T-cell (primary cell): ENCODE measurements around the gene THBS2. TPM values are rescaled to one million over a fixed set of nuclear protein-coding genes. Genes with fewer than 3 reads are reported as not detected.

ENCODE experiments used
- ATAC-seq, 4 experiments: fragments of 200-7000 bp in 3 of 4; fragments of 150-1000 bp in 1 of 4; cut with Tn5 transposase; replicated peaks in 1 of 4; 1 replicate in 3 of 4; 2 replicates in 1 of 4; pipeline ENCODE4 v1.10.0; 2021; ENCODE audit warnings: moderate library complexity in 3 of 4, mild to moderate bottlenecking in 2 of 4, moderate number of reproducible peaks in 1 of 4
- CTCF ChIA-PET, 2 donors: fragments of 300-600 bp; sonication (Branson Sonifier 250); formaldehyde crosslinking; loops; one replicate each; lab custom pipeline; 2022; ENCODE audit warnings: antibody characterized with exemption in 2 of 2; lab: Charles Lee
- POLR2A ChIA-PET, 2 donors: fragments of 300-600 bp; sonication (Branson Sonifier 250); formaldehyde crosslinking; loops; one replicate each; lab custom pipeline; 2022; ENCODE audit warnings: antibody characterized with exemption in 2 of 2; lab: Charles Lee
- DNase-seq, 35 experiments: peaks; one replicate each; pipeline versions ENCODE4 v3.0.0 to v3.0.0-alpha.2; 2013 to 2023
- H3K27ac ChIP-seq: one replicate; pipeline ENCODE4 v1.5.1; 2013; ENCODE audit warnings: low read length
- H3K27me3 ChIP-seq, 2 experiments: replicated peaks in 1 of 2; 1 replicate in 1 of 2; 2 replicates in 1 of 2; pipeline versions ENCODE4 v1.6.1 to v1.7.0; 2013; ENCODE audit warnings: low read length in 1 of 2, mixed read lengths in 1 of 2; ENCODE audit not compliant: control insufficient read depth in 2 of 2, insufficient read depth in 2 of 2; ENCODE audit errors: extremely low read depth in 1 of 2
- H3K36me3 ChIP-seq, 2 donors: 1 replicate in 1 of 2; 2 replicates in 1 of 2; pipeline versions ENCODE4 v1.6.1 to v1.7.0; 2013; ENCODE audit warnings: low read length in 1 of 2; ENCODE audit not compliant: control insufficient read depth in 2 of 2, insufficient read depth in 1 of 2; ENCODE audit errors: extremely low read depth in 1 of 2
- H3K4me1 ChIP-seq, 2 experiments: 1 replicate in 1 of 2; 2 replicates in 1 of 2; pipeline versions ENCODE4 v1.6.1 to v1.7.0; 2013; ENCODE audit warnings: low read length in 2 of 2, mixed read lengths in 1 of 2; ENCODE audit not compliant: insufficient read depth in 2 of 2, control insufficient read depth in 1 of 2; ENCODE audit errors: extremely low read depth in 1 of 2
- H3K4me3 ChIP-seq, 2 donors: 1 replicate in 1 of 2; 2 replicates in 1 of 2; pipeline versions ENCODE4 v1.5.1 to v1.7.0; 2013; ENCODE audit warnings: mild to moderate bottlenecking in 2 of 2, low read length in 1 of 2, moderate library complexity in 1 of 2; ENCODE audit not compliant: control insufficient read depth in 1 of 2; ENCODE audit errors: extremely low read depth in 1 of 2
- H3K9me3 ChIP-seq: 2 replicates; pipeline ENCODE4 v1.7.0; 2013
- H3K27ac Mint-ChIP-seq, 2 donors: one replicate each; pipeline ENCODE4 v1.8.0; 2020 to 2021; ENCODE audit warnings: mild to moderate bottlenecking in 2 of 2, mixed read lengths in 2 of 2
- H3K27me3 Mint-ChIP-seq, 2 donors: one replicate each; pipeline ENCODE4 v1.8.0; 2021 to 2022; ENCODE audit warnings: mixed read lengths in 2 of 2
- H3K36me3 Mint-ChIP-seq: one replicate; pipeline ENCODE4 v1.8.0; 2021; ENCODE audit warnings: mixed read lengths
- H3K4me1 Mint-ChIP-seq, 3 donors: one replicate each; pipeline ENCODE4 v1.8.0; 2020 to 2022; ENCODE audit warnings: mixed read lengths in 3 of 3, mild to moderate bottlenecking in 1 of 3
- H3K4me3 Mint-ChIP-seq, 3 donors: one replicate each; pipeline ENCODE4 v1.8.0; 2020 to 2022; ENCODE audit warnings: mild to moderate bottlenecking in 3 of 3, mixed read lengths in 3 of 3, moderate library complexity in 3 of 3
- H3K9me3 Mint-ChIP-seq, 3 donors: one replicate each; pipeline ENCODE4 v1.8.0; 2020 to 2022; ENCODE audit warnings: mixed read lengths in 3 of 3
- WGBS: methylation state at CpG from one replicate; pipeline ENCODE4 v1.1.5; 2013; ENCODE audit warnings: missing lambda C conversion rate; ENCODE audit not compliant: insufficient coverage; 5-methylcytosine and 5-hydroxymethylcytosine counted together
- total RNA-seq, 35 experiments: library from RNA in 6 of 35; stranded (reverse) in 6 of 35; fragments of 120-200 nt in 1 of 35; gene quantifications; one replicate each; pipeline versions ENCODE4 v1.2.1 to v1.2.4 and lab custom pipeline; 2013 to 2026

The THBS2 gene
- total RNA-seq, 5 donors from 2014 or later (not counting 1 experiment from before 2014, with no cell fraction given), result 0.09 to 0.39 (median 0.12) TPM; not detected in 2

- no peak overlapping the region for H3K4me3 Mint-ChIP-seq
- DNase-seq (no peak), ATAC-seq (no peak)
- H3K9me3 Mint-ChIP-seq, result peaks cover 0 to 4% (median 0%) of the 10 kb centered on the region in 3 donors
- H3K4me3 ChIP-seq, result no peak overlapping the region
- CTCF ChIA-PET, result no interaction called here
- no peaks in the 10 kb centered on the region for H3K4me1 Mint-ChIP-seq
- no peaks in the 10 kb centered on the region for H3K9me3 ChIP-seq
- H3K27me3 Mint-ChIP-seq, result peaks cover 10 to 13% of the 10 kb centered on the region in 2 donors
- H3K27ac Mint-ChIP-seq, result no peak overlapping the region
- H3K36me3 Mint-ChIP-seq, result no peaks in the 10 kb centered on the region
- H3K27me3 ChIP-seq, result peaks cover 0 to 6% of the 10 kb centered on the region in 2 experiments
- H3K36me3 ChIP-seq, result no peaks in the 10 kb centered on the region
- no peaks in the 10 kb centered on the region for H3K4me1 ChIP-seq
- no peak overlapping the region for H3K27ac ChIP-seq
- no CpG with 5 or more reads among the region's 2 CpGs for WGBS
- POLR2A ChIA-PET, result no interaction called here
Measured at GRCh38 chr6:169194737-169195136, 58.9 kb downstream of the THBS2 start.

GRCh38 chr6:169190970-169191369 lies 62.7 kb downstream of the THBS2 start:
- CTCF ChIA-PET, result no interaction called here
- no peak for DNase-seq
- no peaks in the 10 kb centered on the region for H3K36me3 Mint-ChIP-seq
- POLR2A ChIA-PET, result no interaction called here
- H3K4me1 Mint-ChIP-seq, result peaks cover 0 to 4% (median 3%) of the 10 kb centered on the region in 3 donors
- ATAC-seq, result no peak
- H3K9me3 ChIP-seq, result no peaks in the 10 kb centered on the region
- no peak overlapping the region for H3K4me3 ChIP-seq
- H3K4me3 Mint-ChIP-seq, result no peak overlapping the region
- H3K27ac ChIP-seq, result no peak overlapping the region
- H3K27me3 Mint-ChIP-seq, result peaks cover 7 to 13% of the 10 kb centered on the region in 2 donors
- no peaks in the 10 kb centered on the region for H3K36me3 ChIP-seq
- H3K27ac Mint-ChIP-seq, result no peak overlapping the region
- peaks cover 0 to 6% of the 10 kb centered on the region in 2 experiments for H3K27me3 ChIP-seq
- H3K9me3 Mint-ChIP-seq, result peaks cover 0 to 4% (median 0%) of the 10 kb centered on the region in 3 donors
- H3K4me1 ChIP-seq, result no peaks in the 10 kb centered on the region
- WGBS, result 90% methylated on average over 2 of the region's 8 CpGs

GRCh38 chr6:169190144-169190584 lies 63.5 kb downstream of the THBS2 start:
- Histone ChIP-seq H3K27me3 (peaks cover 0 to 7% of the 10 kb centered on the region in 2 experiments), H3K36me3 (no peaks in the 10 kb centered on the region), H3K27ac (no peak overlapping the region), H3K4me3 (no peak overlapping the region), H3K4me1 (no peaks in the 10 kb centered on the region), H3K9me3 (no peaks in the 10 kb centered on the region)
- no peak for DNase-seq
- Mint-ChIP-seq H3K27ac (no peak overlapping the region), H3K4me1 (peaks cover 0 to 4% (median 3%) of the 10 kb centered on the region in 3 donors), H3K27me3 (peaks cover 7 to 13% of the 10 kb centered on the region in 2 donors), H3K36me3 (no peaks in the 10 kb centered on the region), H3K4me3 (no peak overlapping the region), H3K9me3 (peaks cover 0 to under 1% (median 0%) of the 10 kb centered on the region in 3 donors)
- ATAC-seq, result no peak
- WGBS, result 81% methylated on average over 3 of the region's 8 CpGs
- ChIA-PET CTCF (no interaction called here), POLR2A (no interaction called here)

- Histone ChIP-seq H3K27me3 (peaks cover 0 to 9% of the 10 kb centered on the region in 2 experiments), H3K27ac (no peak overlapping the region), H3K4me3 (no peak overlapping the region), H3K9me3 (no peaks in the 10 kb centered on the region), H3K36me3 (no peaks in the 10 kb centered on the region), H3K4me1 (no peaks in the 10 kb centered on the region)
- no peak overlapping the region for H3K27ac Mint-ChIP-seq
- ChIA-PET POLR2A (no interaction called here), CTCF (no interaction called here)
- H3K27me3 Mint-ChIP-seq, result peaks cover 7 to 13% of the 10 kb centered on the region in 2 donors
- DNase-seq, result no peak
- no peaks in the 10 kb centered on the region for H3K9me3 Mint-ChIP-seq
- H3K4me1 Mint-ChIP-seq, result peaks cover 0 to 4% (median 3%) of the 10 kb centered on the region in 3 donors
- no peak for ATAC-seq
- WGBS, result 79% methylated on average over 4 of the region's 8 CpGs
- no peak overlapping the region for H3K4me3 Mint-ChIP-seq
- no peaks in the 10 kb centered on the region for H3K36me3 Mint-ChIP-seq
Measured at GRCh38 chr6:169189686-169190085, 64.0 kb downstream of the THBS2 start.

- H3K36me3 ChIP-seq, result no peaks in the 10 kb centered on the region
- WGBS, result 87% methylated on average over 6 of the region's 8 CpGs
- Mint-ChIP-seq H3K4me1 (peaks cover 0 to 4% (median 3%) of the 10 kb centered on the region in 3 donors), H3K27ac (no peak overlapping the region), H3K36me3 (no peaks in the 10 kb centered on the region), H3K9me3 (no peaks in the 10 kb centered on the region), H3K4me3 (no peak overlapping the region), H3K27me3 (peaks cover 7 to 13% of the 10 kb centered on the region in 2 donors)
- ChIA-PET CTCF (interaction anchor here in 1 of 2 donors (0.8 kb wide), 1 partner anchor 252 kb away, joined by 5 read pairs; no protein-coding TSS in a partner anchor), POLR2A (no interaction called here)
- no peak overlapping the region for H3K27ac ChIP-seq
- H3K27me3 ChIP-seq, result peaks cover 0 to 9% of the 10 kb centered on the region in 2 experiments
- H3K4me3 ChIP-seq, result no peak overlapping the region
- no peaks in the 10 kb centered on the region for H3K4me1 ChIP-seq
- DNase-seq, result no peak
- no peak for ATAC-seq
- no peaks in the 10 kb centered on the region for H3K9me3 ChIP-seq
Measured at GRCh38 chr6:169189182-169189581, 64.5 kb downstream of the THBS2 start.

- Mint-ChIP-seq H3K4me3 (no peak overlapping the region), H3K4me1 (peaks cover 0 to 4% (median 3%) of the 10 kb centered on the region in 3 donors), H3K36me3 (no peaks in the 10 kb centered on the region), H3K27me3 (peaks cover 4 to 10% of the 10 kb centered on the region in 2 donors), H3K27ac (no peak overlapping the region), H3K9me3 (no peaks in the 10 kb centered on the region)
- Histone ChIP-seq H3K27me3 (peaks cover 0 to 9% of the 10 kb centered on the region in 2 experiments), H3K4me1 (no peaks in the 10 kb centered on the region), H3K36me3 (no peaks in the 10 kb centered on the region), H3K4me3 (no peak overlapping the region), H3K9me3 (no peaks in the 10 kb centered on the region), H3K27ac (no peak overlapping the region)
- ChIA-PET CTCF (interaction anchor here in 1 of 2 donors (0.8 kb wide), 1 partner anchor 252 kb away, joined by 5 read pairs; no protein-coding TSS in a partner anchor), POLR2A (no interaction called here)
- WGBS, result 26% methylated on average over 4 of the region's 6 CpGs
- DNase-seq (peak in 1 of 35 experiments; percentile 20), ATAC-seq (no peak)
Measured at GRCh38 chr6:169188475-169188874, 65.2 kb downstream of the THBS2 start.
